HG03571 (cell line): ENCODE measurements around the gene KAT6B.
"Not testable (repeated sequence)": the region's sequence is repeated elsewhere in the genome, so short reads cannot be mapped to it uniquely, and the experiment has no call there.

ENCODE experiments used
- ATAC-seq: cut with Tn5 transposase; IDR thresholded peaks from one replicate; pipeline ENCODE4 v1.9.1; 2021; ENCODE audit not compliant: unreplicated experiment

The KAT6B gene

GRCh38 chr10:75032119-75032518 lies 205.7 kb downstream of the KAT6B start:
- no peak for ATAC-seq

- no peak for ATAC-seq
These were observed 206.4 kb downstream of the KAT6B start for GRCh38 chr10:75032813-75033212.

DNA sequence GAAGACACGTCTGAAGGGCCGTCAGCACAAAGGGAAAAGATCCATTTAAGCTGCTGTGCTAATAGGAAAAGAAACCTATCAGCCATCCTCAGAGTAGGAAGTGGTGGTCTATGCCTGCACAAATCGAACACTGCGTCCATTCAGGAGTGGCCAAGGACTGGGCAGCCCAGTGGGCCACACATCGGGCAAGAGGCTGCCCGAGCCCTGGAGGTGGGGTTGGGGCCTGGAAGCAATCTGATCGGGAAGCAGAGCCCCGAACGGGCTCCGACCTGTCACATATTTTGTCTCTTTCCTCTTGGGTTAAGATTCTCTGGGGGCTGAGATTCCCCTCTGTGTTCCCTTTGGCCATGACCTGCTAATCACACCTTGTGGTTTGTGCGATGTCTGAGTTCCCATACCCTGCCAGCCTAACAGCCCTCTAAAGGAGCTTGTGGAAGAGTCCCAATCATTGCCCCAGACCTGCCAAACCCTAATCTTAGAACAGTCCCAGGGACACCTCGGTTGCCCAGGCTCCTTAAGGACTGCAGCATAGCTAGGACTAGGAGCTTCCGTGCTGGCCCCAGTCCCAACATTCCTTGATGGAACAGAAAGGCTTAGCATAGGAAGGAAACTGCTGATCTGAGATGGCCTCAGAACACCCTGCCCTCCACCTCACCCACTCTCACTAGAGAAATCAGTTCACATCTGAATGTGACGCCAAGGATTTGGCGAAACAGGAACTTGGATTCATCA lies 207.2 kb downstream of the KAT6B start:
- ATAC-seq = no peak

- ATAC-seq = no peak
These were observed 207.7 kb downstream of the KAT6B start for GRCh38 chr10:75034131-75034512.

DNA sequence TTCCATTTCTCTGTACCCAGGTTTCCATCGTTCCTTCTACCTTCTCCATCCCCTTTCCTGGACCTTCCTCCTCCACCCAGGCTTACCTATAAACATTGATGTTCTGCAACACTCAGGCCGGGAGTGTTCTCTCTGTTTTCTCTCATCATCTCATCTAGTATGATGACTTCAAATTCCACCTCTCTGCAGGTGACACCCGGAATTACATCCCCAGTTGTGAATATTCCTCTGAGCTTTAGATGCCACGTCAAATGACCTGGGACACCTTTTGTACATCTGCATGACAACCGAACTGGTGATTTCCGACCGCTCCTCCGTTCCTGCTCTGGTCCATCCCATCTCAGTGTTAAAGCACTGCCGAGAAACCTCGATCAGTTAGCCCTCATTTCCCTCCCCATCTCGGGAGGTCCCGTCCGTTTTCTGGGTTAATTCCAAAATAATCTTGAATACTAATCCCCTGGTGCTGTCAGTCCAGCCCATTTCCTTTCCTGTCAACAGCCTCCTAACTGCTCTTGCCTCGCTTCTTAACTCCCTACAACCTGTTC lies 208.4 kb downstream of the KAT6B start:
- ATAC-seq = no peak

DNA sequence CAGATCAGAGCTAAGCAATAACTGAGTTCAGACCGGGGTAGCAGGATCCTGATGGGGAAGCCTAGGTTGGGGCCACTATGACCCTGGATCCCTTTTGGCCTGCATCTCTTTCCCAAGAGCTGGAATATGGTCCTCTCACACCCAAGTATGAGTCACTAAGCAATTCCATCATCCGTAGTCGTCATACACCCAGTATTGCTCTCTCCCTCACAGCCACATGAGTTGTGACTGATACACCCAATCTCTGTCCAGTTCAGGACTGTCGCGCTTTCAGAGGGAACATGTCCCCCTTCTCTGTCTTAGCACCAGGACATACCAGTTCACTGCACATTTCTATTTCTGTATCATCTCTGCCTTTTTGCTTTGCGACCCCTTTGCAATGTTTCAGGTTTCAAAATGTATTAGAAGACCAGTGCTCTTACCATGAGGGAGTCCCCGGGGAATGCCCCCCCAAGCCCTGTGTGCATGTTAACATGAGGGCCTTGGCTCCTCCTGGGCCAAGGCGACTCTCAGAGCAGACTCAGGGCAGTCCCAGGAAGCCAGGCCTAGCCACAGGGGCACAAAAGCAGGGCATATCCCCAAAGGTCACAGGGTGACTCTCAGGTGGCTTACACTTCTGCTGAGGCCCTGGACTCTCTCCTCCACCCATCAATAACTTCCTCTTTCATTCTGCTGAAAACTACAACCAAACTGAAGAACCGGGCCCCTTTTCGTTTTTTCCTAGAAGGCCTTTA lies 209.7 kb downstream of the KAT6B start:
- ATAC-seq = no peak

- no peak for ATAC-seq
These were observed 211.1 kb downstream of the KAT6B start for GRCh38 chr10:75037171-75038153.

DNA sequence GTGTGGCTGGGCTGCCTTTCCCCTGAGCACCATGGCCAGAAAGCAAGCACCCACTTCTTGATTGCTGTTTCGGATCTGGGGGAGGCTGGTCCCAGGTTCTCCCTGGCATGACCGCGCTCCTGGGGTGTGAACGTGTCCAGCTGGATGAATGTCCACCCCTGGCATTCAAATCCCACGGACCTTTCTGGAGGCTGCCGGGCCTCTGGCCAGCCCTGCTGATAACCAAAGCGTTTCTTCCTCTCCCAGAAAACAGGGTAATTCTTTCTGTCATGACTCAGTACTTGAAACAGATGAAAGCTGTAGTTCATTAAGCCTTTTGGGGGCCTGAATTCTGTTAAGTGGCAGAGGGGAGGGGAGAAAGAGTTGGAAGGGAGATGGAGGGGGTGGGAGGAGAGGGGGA lies 211.9 kb downstream of the KAT6B start:
- ATAC-seq = no peak

GRCh38 chr10:75040576-75040975 lies 214.2 kb downstream of the KAT6B start:
- no peak for ATAC-seq

DNA sequence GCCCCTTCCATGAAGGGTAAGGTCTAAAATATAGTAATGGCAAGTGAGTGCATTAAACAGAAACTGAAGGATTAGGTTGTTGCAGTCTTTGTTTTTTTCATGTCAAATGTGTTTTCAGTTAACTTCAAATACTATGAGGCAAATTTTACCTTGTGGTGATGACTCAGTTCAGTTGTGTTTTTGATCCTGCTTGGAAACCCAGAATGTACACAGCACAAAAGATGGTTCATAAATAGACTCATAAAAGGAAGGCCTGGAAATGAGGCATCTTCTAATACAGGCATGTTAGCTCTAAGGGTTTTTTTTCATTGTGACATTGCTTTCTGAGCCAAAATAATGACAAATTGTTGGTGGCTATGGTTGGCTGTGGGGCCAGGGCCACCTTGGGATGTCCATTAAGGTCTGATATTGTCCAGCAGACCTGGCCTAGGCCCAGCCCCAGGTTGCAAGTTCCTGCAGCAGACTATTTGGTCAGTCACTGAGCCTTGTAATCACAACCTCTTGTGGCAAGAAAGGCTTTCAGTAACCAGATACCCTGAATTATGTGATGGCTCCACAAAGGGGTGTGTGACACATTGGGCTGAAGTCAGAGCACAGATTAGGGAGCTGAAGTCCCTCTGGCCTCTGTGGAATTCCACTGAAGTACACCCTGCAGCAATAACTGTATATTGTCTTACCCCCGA lies 216.0 kb downstream of the KAT6B start:
- ATAC-seq = no peak

- ATAC-seq = no peak
These were observed 217.1 kb downstream of the KAT6B start for GRCh38 chr10:75043256-75044131.

DNA sequence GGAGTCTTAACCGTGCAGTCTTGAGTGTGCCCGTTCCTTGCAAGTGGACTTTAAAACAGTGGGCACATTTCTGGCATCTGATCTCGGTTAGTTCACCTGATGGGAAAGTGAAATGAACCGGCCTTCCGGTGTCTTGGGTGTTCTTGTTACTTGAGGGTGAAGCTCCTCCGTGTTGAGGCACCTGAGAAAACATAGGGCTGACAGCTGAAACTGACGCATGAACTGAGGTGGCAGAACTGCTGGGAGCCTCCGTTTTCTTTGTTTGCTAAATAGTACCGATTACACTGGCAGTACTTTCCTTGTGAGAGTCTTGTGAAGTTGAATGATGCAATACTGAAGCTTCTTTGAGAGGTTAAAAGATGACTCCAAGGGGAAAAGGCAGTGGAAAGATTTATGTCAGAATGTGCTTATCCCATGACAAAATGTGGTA lies 222.3 kb downstream of the KAT6B start:
- ATAC-seq = no peak

DNA sequence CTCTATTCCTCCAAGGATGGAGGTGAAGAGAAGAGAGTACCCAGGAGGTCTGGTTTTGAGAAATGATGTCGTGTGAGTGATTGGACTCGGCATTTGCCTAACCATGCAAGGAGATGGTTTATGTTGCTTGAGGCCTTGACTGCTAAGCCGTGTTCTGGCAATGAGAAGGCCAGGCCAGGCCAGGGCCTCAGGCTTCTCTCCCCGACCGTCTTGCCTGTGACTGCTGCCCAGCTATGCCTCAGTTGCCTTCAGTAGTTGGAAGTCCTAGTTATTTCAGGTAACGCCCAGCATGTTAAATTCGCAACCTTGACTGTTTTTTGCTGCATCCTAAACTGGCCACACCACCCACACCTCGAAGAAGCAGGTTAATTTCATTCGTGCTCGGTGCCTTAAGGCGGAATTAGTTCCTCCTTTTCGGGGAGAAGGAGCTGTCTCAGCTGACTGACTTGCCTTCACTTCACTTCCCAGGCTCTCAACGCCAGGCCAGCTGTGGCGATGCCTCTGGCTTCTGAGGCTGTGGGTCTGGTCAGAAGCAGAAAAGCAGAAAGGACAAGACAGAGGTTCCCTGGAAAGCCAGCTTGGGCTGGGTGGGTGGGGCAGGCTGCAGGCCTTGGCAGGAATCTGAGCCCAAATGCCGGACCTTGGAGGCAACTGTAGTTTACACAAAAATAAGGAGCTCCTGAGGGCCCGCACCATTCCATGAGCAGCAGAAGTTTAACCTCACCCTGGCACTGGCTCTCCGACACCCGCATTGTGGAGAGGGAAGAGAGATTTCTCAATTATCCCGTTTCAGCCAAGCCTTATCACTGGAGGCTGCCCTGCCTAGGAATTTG lies 223.1 kb downstream of the KAT6B start:
- no peak for ATAC-seq

DNA sequence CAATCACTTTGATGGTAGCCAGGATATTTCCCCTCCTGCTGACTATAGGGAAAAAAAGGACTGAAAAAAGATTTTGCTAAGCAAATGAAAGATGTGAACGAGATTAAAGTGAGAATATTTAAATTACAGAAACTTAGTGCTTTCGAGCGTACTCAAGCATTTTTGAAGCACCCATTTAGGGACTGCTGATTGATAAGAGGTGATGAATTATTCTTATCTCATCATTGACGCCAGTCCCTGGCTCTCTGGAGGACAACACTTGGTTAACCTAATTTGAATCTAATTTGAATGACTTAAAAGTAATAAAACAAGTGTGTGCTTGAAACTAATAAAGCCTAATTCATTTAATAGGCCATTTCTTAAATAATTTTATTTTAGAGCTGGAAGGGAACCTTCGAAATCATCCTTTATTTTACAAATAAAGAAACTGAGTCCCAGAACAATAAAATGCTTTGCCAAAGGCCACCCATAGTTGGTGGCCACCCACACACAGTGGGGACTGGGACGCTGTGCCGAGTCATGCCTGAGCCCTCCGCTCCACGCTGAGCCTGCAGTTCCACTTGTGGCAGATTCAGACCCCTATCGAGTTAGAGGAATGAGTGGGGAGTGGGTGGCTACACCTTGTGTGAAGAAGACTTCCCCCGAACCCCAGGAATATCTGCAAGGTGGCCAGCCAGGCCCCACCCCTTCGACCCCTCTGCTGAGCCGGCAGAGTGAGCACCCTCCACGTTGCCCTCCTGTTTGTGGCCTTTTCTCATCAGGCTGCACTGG lies 223.9 kb downstream of the KAT6B start:
- ATAC-seq = no peak

DNA sequence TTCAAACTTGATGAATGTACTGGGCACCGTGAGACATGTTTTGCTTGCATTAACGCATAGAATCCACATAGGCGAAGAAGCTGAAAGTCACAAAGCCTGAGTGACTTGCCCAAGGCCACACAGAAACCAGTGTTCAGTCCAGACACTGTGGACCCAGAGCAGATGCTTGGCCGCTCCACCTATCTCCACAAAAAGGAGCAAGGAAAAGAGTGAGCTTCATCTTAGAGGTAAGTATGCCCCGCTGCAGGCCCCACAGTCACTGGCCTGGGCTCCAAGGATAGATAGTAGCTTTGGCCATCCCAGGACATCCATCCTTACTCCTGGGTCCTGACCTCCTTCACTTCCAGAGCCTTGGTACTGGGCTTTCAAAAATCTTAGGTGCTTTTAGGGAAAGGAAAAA lies 224.9 kb downstream of the KAT6B start:
- no peak for ATAC-seq

- not testable (repeated sequence) for ATAC-seq
These were observed 229.6 kb downstream of the KAT6B start for GRCh38 chr10:75055896-75056406.

DNA sequence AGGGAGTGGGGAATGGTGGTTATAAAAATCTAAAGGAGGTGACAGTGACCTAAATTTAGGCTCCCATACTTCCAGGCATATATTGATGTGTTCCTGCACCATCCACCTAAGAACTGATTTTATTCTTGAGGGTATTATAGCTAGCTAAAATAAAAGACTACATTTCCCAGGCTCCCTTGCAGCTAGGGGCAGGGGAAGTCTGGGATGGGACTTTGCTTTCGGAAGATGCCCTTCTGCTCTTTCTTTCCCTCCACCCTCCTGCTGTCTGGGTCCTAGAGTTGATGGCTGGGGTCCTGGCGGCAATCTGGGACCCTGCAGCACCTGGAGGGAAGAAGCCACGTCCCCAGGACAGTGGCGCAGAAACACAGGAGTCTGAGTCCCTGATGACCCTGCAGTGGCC lies 231.3 kb downstream of the KAT6B start:
- no peak for ATAC-seq

DNA sequence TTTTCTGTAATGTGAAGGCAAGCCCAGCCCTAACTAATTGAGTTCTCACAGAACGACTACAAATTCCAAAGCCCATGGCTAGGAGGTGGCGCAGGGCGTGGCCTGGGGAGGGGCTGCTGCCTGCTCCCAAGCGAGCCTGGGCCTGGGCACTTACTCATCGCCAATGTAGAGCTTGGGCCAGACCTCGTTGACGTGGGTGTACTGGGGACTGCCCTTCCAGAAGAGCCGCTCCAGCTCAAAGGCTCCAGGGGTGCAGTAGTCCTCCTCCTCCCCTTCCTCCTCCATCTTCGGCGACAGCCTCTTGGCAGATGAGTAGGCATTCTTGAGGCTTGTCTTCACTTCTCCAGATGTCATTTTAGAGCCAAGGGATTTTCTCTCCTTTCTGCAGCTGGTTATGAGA lies 231.8 kb downstream of the KAT6B start:
- no peak for ATAC-seq
